GM12864 (cell line): ENCODE data around the gene ABCG1.
"Not testable (repeated sequence)": the region's sequence is repeated elsewhere in the genome, so short reads cannot be mapped to it uniquely, and the experiment has no call there.

Source experiments
- DNase-seq: peaks from one replicate; pipeline ENCODE4 v3.0.0-alpha.2; 2011; ENCODE audit warnings: low read depth
- H3K4me3 ChIP-seq: 2 replicates; pipeline ENCODE4 v1.5.1; 2011; ENCODE audit warnings: mild to moderate bottlenecking, low read depth, low read length, control low read depth
- CTCF ChIP-seq: IDR thresholded peaks from 2 replicates; pipeline ENCODE4 v1.5.1; 2011; ENCODE audit warnings: low read depth, mild to moderate bottlenecking, moderate library complexity, low read length, control low read depth, inconsistent platforms; ENCODE audit errors: missing control alignments

The ABCG1 gene

DNA sequence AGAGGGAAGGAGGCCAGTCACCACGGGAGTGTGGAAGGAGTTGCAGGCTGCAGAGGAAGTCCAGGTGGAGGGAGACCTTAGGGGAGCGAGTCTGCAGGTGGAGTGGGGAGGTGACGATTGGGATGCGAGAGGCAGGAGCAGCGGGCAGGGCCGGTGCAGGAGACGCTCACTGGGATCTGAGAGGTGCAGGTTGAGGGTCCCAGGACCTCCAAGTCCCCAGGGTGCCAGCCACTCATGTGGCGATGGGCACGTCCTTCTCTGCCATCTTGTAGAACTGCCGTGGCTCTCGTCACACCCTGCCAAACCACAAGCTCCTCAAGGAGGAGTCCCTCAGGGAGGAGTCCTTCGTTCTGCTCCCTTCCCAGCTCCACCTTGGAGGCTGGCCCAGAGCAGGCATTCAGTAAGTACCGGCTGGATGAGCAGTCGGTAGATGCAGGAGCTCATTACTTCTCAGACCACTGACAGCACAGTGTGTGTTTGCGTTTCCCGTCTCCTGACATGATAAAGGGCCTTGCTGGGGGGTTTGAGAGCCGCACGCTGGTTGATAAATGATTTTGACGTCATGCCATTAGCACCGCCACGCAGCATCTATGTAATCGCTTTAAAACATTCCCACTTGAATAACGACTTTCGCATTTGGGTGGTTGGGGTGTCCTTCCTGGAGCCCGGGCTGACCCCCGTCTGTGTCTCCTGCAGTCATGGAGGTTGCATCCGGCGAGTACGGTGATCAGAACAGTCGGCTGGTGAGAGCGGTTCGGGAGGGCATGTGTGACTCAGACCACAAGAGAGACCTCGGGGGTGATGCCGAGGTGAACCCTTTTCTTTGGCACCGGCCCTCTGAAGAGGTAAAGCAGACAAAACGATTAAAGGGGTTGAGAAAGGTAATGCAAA lies 68.5 kb downstream of the ABCG1 start:
- no peak overlapping the region for H3K4me3 ChIP-seq
- DNase-seq, result no peak
- TF ChIP-seq CTCF, result no peak

GRCh38 chr21:42288962-42289361 lies 70.0 kb downstream of the ABCG1 start:
- H3K4me3 ChIP-seq, result no peak overlapping the region
- TF ChIP-seq CTCF, result no peak
- DNase-seq, result no peak

- no peak overlapping the region for H3K4me3 ChIP-seq
- TF ChIP-seq CTCF, result no peak
- DNase-seq, result no peak
Observed at GRCh38 chr21:42289926-42290325, 71.0 kb downstream of the ABCG1 start.

DNA sequence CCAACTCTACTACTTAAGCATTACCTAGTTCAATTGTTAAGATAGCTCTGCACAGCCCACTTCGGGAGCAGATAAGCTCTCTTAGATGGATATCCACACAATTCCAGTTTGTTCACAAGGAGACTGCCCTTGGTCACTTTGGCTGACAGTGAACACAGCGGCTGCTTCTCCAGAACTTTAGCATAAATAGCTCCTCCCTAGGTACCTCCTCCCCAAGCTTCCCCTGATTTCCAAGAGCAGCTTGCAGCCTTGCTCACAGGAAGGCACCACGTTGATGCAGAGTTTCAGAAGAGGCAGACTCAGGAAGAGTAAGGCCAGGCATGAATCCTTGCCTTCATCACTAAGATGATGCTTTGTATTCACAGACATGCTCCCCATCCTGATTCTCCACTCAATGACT lies 71.6 kb downstream of the ABCG1 start:
- TF ChIP-seq CTCF, result no peak
- no peak for DNase-seq

DNA sequence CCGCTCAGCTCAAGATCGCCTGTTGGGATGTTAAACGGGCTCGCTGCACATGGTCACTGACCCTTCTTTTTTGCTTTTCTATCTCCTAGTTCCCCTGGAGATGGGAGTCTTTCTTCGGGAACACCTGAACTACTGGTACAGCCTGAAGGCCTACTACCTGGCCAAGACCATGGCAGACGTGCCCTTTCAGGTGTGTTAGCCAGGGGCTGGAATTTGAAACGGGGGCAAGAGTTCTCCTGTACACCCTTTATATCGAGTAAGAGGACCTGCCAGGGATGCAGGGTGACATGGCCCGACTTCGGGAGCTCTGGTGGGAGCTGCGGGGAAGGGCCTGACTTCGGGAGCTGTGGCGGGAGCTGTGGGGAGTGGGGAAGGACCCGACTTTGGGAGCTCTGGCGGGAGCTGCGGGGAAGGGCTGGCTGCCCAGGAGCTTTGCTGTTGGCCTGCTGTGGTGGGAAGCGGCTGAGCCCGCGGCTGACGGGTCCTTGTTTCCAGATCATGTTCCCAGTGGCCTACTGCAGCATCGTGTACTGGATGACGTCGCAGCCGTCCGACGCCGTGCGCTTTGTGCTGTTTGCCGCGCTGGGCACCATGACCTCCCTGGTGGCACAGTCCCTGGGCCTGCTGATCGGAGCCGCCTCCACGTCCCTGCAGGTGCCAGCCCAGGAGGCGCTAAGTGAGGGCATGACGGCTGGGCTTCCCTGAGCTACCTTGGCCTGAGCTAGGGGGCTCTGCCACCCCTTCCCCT lies 72.2 kb downstream of the ABCG1 start:
- DNase-seq, result no peak
- no peak overlapping the region for H3K4me3 ChIP-seq
- TF ChIP-seq CTCF, result no peak

More for the DNA sequence above, 71.6 kb downstream of the ABCG1 start:
- H3K4me3 ChIP-seq, result no peak overlapping the region

DNA sequence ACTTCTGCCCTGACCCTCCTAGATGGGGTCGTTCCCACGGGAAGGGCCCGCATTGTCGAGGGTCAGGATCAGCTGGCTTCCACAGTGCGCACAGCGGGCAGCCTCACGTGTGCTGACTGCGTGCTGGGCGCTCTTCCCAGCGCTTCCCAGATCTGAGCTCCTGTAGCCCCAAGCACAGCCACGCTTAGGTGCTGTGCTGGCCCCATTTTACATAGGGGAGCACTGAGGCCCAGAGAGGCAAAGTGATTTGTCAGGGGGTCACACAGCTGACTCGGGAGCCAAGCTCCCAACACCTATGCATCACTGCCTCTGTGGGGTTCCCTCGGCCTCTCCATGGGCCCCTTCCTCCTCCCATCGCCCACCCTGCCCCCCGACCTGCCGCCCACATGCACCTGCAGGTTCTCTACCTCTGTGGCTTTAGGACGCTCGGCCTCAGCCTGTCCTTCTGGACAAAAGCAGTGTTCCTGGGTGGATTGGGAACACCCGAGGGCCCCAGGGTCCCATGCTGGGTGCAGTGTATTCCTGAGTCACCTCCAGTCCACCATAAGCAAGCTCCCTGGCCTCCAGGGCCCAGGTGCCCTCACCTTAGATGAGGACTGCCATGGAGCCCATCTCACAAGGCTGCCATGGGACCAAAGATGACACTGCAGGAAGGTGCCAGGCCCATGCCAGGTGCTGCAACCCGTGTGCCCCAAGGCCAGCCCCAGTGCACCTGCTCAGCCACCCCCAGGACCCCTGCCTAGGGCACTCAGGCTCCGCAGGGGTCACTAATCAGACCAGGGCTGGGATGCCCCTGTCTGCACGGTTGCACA lies 73.0 kb downstream of the ABCG1 start:
- H3K4me3 ChIP-seq, result no peak overlapping the region
- no peak for DNase-seq
- TF ChIP-seq CTCF, result no peak

- DNase-seq, H3K4me3 ChIP-seq: not testable (repeated sequence)
Observed at GRCh38 chr21:42292563-42293142, 73.7 kb downstream of the ABCG1 start.
